RPMI8226 (cell line): ENCODE measurements around the gene CYP11A1.

ENCODE experiments used
- DNase-seq: peaks from one replicate; pipeline ENCODE4 v3.0.0-alpha.2; 2015

The CYP11A1 gene

GRCh38 chr15:74343797-74344127 is 23.7 kb downstream of the CYP11A1 start:
- DNase-seq = no peak

DNA sequence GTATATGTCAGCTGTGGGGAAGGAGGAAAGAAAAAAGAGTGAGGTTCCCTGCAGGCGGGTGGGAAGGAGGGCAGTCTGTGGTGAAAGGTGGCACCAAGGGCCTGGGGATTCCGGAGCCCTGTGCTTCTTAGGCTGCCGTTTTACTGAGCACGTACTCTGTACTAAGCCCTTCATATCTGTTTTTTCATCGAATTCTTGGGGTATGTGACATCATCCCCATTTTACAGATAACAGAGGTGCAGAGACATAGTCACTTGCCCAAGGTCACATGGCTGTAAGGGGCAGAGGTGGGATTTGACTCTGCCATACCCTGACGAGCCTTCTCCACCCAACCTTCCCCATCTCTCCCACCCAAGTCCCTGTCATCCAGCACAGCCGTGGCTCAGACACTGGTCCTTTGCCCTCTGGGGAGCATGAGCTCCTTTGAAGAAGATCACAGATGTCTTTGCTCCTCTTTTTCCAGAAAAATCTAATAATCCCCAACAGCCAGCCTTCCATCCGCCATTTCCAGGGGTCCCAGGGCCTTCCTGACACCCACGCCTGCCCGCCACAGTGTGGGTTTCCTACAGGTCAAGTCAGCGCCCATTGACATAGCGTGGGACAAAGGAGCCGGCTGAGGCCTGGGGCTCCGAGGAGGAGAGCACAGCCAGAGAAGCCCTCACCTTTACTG is 24.2 kb downstream of the CYP11A1 start:
- DNase-seq = no peak

- DNase-seq = no peak
These were observed 27.3 kb downstream of the CYP11A1 start for GRCh38 chr15:74340150-74340549.

- DNase-seq = no peak
These were observed 28.1 kb downstream of the CYP11A1 start for GRCh38 chr15:74339371-74339770.

GRCh38 chr15:74338676-74339075 is 28.8 kb downstream of the CYP11A1 start:
- no peak for DNase-seq

GRCh38 chr15:74337607-74338211 is 29.7 kb downstream of the CYP11A1 start:
- no peak for DNase-seq

DNA sequence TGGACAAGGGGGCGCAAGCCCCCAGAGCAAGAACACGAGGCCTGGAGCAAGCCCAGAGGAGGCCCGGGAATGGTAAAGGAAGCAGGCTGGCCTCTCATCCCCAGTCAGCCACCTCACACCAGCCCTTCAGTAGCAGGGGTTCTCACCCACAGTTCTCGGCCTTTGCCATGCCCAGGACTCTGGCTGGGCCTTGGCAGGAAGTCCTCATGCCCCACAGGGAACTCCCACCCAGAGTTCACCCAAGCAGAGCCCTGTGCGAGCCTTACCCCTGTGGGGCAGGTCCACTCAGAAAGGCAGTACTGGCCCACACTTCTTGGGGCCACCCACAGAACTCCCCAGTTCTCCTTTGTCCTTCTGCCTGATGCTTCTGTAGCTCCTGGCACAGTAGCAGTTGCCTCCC is 30.3 kb downstream of the CYP11A1 start:
- no peak for DNase-seq

GRCh38 chr15:74336061-74337005 is 31.1 kb downstream of the CYP11A1 start:
- no peak for DNase-seq

- no peak for DNase-seq
These were observed 32.0 kb downstream of the CYP11A1 start for GRCh38 chr15:74335396-74335795.

GRCh38 chr15:74334127-74334526 is 33.3 kb downstream of the CYP11A1 start:
- DNase-seq = no peak

DNA sequence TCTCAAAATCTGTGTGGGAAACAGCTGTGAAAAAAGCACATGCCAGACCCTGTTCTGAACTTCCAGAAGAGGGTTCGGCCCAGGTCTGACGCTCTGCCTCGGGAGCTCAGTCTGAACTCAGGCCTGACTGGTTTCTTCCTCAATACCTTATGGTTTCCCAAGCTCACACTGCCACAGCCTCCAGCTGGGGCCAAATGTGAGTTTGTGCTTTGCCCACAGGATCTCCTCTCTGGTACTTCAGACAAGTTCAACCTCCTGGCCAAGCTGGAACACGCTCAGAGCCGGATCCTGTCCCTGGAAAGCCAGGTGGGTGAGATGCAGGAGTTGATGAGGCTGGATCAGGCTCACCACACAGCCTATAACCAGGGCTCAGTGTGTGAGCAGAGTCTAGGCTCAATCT is 33.8 kb downstream of the CYP11A1 start:
- DNase-seq = no peak

DNA sequence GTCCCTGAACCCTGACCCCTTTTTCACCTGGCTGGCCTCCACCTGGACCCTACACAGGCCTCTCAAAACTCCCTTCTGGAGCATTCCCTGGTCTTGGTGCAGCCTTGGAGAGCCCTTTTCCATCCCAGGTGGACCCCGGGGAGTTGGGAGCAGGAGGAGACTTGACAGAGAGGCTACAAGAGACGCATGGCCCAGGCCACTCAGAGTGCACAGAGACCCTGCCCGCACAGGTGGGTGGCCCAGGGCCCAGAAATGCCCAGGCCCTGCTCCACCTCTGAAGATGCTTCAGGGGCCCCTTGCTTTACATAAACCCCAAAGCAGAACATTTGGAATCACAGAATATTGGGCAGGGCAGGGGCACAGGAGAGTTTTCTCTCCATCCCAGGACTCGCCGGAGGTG is 34.4 kb downstream of the CYP11A1 start:
- no peak for DNase-seq

GRCh38 chr15:74332611-74333010 is 34.8 kb downstream of the CYP11A1 start:
- no peak for DNase-seq

GRCh38 chr15:74332011-74332410 is 35.4 kb downstream of the CYP11A1 start:
- DNase-seq = no peak

- DNase-seq = no peak
These were observed 36.5 kb downstream of the CYP11A1 start for GRCh38 chr15:74330861-74331408.

- DNase-seq = no peak
These were observed 39.0 kb downstream of the CYP11A1 start for GRCh38 chr15:74328331-74329056.

DNA sequence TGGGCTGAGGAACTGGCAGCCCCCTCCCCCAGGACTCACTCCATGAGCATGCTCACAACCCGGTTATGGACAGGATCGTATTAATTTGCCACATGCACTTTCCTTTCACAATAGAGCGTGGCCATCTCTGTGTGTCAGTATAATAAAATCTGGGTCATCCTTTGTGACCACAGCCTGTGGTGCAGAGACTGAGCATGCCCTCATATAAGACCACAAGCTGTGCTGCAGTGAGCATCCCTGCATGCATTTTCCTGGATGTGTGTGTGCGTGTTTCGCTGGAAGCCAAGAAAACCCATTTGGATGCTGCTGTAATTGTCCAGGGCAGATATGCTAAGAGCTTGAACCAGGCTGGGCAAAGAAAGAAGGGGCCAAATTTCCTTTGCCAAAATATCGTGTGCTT is 39.7 kb downstream of the CYP11A1 start:
- DNase-seq = no peak

DNA sequence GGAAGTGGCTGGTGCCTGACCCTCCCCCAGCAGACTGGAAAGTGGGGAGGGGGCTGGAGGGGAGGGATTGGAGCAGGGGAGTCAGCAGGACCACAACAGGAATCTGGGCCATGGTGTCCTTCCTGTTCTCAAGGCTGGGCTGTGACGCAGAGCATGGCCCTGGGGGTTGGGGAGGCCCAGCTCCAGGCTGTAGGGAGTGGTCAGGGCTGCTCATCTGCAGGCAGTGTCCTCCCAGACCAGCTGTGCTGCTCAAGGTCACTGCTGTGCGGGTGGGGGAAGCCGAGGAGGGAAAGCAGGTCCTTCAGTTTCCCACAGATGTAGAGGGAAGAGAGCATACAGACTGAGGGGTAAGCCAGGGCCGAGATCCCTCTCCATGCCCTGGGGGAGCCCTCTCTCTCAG is 40.7 kb downstream of the CYP11A1 start:
- no peak for DNase-seq

GRCh38 chr15:74324714-74325113 is 42.7 kb downstream of the CYP11A1 start:
- DNase-seq = no peak

GRCh38 chr15:74322558-74323180 is 44.8 kb downstream of the CYP11A1 start:
- peak; percentile 79 for DNase-seq

DNA sequence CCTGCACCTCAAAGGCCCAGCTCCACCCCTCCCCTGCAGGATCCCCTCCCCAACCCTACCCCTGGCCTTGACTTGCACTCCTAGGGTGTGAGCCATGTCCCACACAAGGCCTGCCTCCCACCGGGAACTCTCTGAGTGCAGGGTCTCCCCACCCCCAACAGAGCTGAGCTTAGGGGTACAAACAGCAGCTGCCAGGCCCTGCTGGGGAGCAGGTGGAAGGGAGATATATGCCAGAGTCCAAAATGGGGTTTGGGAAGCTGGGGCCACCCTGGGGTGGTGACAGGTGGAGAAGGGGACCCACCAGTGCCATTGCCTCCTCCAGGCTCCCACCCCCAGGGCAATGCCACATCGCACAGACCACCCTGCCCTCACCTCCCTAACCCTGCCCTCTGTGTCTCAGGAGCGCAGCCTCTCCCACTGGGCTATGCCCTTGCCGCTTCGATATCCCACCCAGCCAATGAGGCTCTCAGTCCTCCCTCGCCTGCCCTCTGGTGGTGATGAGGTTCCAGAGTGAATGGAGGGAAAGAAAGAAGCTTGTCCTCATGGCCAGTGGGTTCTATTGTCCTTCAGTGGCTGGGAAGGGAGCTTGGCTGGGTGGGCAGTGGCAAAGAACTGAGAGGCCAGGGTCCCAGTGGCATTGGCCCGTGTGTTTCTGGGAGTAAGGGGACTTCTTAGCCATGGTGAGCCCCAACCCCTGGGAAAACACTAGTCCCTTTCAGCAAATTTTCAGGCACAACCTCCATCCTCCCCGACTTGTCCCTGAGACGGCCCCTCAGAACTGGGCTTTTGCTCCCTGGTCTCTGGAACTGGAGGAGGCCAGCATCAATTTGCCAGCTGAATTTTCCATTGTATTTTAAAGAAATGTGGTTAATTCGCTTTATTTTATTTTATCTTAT is 46.8 kb downstream of the CYP11A1 start:
- peak; percentile 82 for DNase-seq
